C4-2B (cell line): ENCODE results near the gene BCO1.

Experiments
- ZFX ChIP-seq: fragments of 450-650 bp; IDR thresholded peaks from 2 replicates; pipeline ENCODE4 v1.6.1; 2017
- TF ChIP-seq, protein P1 (sequence below): fragments of 450-650 bp; conservative IDR thresholded peaks from 2 replicates; pipeline ENCODE4 v1.5.1; 2017; ENCODE audit warnings: mild to moderate bottlenecking

DNA sequence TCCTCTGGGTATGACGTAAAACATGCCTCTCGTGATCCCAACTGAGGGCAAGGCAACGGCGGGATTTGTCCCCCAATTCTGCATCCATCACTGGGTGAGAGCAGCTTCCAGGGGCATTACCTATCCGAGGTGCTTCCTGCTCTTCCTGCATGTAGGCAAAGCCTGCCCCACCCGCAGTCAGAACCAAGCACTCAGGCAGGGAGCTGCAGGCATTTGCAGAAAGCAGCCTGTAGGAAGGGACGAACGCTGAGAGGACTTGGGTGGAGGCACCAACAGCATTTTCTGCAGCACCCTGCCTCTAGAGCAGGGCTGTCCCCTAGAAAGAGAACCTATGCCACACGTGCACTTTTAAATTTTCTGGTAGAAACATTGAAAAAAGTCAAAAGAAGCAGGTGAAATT is 5.5 kb downstream of the BCO1 start:
- TF ChIP-seq, protein P1, sequence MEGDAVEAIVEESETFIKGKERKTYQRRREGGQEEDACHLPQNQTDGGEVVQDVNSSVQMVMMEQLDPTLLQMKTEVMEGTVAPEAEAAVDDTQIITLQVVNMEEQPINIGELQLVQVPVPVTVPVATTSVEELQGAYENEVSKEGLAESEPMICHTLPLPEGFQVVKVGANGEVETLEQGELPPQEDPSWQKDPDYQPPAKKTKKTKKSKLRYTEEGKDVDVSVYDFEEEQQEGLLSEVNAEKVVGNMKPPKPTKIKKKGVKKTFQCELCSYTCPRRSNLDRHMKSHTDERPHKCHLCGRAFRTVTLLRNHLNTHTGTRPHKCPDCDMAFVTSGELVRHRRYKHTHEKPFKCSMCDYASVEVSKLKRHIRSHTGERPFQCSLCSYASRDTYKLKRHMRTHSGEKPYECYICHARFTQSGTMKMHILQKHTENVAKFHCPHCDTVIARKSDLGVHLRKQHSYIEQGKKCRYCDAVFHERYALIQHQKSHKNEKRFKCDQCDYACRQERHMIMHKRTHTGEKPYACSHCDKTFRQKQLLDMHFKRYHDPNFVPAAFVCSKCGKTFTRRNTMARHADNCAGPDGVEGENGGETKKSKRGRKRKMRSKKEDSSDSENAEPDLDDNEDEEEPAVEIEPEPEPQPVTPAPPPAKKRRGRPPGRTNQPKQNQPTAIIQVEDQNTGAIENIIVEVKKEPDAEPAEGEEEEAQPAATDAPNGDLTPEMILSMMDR, result no peak
- no peak for TF ChIP-seq ZFX
